ENCODE data around the gene POLA2. TPM values are rescaled to one million over a fixed set of nuclear protein-coding genes. Genes with fewer than 3 reads are reported as not detected.

Gene POLA2
- total RNA-seq, 1 donor from 2014 or later = 6.2 TPM

DNA sequence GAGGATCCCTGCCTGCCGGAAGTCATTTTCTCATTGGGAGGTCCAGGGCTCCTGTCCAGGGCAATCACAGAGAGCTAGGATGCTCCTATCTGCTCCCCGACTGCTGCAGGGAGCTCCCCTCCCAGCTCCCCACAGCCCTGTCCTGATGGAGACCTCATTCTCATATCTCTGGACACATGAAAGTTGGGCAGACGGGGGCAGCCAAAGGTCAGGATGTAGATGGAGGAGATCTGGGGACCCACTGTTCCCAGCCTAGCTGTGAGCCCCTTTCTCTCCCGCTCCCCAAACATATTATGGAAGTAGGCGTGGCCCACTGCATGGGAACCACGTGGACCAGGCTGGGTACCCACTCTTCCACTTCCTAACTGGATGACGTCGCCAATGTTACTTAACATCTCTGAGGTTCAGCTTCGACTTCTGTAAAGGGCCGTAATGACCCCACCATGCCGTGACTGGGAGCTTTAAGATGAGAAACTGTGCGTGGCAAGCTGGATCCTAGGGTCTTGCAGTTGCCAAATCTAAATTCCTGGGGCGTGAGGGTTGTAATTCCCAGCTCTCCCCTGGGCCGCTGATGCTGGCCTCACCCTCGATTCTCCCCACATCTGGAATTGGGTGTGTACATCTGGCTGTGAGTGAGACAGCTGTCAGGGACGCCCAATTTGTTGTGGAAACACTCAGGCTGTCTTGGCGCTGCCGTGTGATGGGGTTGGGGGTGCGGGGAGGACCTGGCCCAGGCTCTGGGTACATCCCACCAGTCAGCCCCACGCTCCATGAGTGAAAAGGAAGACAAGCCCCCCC lies 54.7 kb downstream of the POLA2 start:
- H3K9me3 Mint-ChIP-seq (ENCODE audit: low read depth) = no peaks in the 10 kb centered on the region

DNA sequence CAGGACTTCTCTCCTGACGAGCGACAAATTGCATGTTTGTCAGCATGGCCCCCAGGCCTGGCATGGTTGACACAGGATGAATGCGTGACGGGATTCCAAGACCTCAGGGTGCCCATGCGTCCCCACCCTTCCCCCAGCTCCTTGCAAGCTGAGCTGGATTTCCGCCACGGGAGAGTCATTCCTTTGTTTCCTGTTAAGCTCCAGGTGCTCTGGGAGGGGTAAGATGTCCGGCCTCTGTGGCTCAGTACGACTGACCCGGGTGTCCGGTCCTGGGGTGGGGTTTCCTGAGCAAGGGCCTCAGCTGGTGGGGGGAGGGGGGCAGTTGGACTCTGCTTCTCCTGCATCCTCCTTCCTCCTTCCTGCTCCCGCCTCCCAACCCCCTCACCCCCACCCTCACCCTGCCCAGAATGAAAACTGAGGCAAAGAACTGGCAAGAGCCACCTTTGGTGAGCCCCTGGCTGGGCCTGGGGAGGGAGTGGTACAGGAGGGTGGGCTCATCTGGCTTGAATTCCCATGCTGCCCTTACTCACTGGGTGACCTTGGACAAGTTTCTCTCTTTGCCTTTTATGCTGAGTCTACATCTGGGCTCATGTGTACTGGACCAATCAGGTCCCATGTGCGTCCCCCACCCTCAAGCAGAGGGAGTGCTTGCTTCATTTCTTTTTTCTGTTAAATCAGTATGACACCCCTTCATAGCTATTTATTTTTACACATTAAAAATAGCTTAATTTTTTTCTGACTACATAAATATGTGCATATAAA lies 55.4 kb downstream of the POLA2 start:
- Mint-ChIP-seq H3K4me1 (ENCODE audit: low read depth) (peaks cover 33% of the 10 kb centered on the region), H3K9me3 (ENCODE audit: low read depth) (no peaks in the 10 kb centered on the region), H3K36me3 (ENCODE audit: low read depth) (peaks cover 10% of the 10 kb centered on the region), H3K27ac (ENCODE audit: unreplicated experiment) (peak overlapping the region; percentile 95), H3K4me3 (ENCODE audit: unreplicated experiment) (peak overlapping the region; percentile 80), H3K27me3 (ENCODE audit: low read depth) (no peaks in the 10 kb centered on the region)
- no peak for DNase-seq (ENCODE audit: low spot score)
- TF ChIP-seq, protein P1, sequence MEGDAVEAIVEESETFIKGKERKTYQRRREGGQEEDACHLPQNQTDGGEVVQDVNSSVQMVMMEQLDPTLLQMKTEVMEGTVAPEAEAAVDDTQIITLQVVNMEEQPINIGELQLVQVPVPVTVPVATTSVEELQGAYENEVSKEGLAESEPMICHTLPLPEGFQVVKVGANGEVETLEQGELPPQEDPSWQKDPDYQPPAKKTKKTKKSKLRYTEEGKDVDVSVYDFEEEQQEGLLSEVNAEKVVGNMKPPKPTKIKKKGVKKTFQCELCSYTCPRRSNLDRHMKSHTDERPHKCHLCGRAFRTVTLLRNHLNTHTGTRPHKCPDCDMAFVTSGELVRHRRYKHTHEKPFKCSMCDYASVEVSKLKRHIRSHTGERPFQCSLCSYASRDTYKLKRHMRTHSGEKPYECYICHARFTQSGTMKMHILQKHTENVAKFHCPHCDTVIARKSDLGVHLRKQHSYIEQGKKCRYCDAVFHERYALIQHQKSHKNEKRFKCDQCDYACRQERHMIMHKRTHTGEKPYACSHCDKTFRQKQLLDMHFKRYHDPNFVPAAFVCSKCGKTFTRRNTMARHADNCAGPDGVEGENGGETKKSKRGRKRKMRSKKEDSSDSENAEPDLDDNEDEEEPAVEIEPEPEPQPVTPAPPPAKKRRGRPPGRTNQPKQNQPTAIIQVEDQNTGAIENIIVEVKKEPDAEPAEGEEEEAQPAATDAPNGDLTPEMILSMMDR (IDR thresholded peaks at IDR 0.05) = peak; percentile 38

More for the DNA sequence above, 54.7 kb downstream of the POLA2 start:
- TF ChIP-seq, protein P1 (IDR thresholded peaks at IDR 0.05) = no peak
- Mint-ChIP-seq H3K36me3 (ENCODE audit: low read depth) (peaks cover 5% of the 10 kb centered on the region), H3K27ac (ENCODE audit: unreplicated experiment) (peak overlapping the region; percentile 95), H3K4me1 (ENCODE audit: low read depth) (peaks cover 33% of the 10 kb centered on the region), H3K4me3 (ENCODE audit: unreplicated experiment) (peak overlapping the region; percentile 80), H3K27me3 (ENCODE audit: low read depth) (no peaks in the 10 kb centered on the region)
- DNase-seq (ENCODE audit: low spot score) = no peak

DNA sequence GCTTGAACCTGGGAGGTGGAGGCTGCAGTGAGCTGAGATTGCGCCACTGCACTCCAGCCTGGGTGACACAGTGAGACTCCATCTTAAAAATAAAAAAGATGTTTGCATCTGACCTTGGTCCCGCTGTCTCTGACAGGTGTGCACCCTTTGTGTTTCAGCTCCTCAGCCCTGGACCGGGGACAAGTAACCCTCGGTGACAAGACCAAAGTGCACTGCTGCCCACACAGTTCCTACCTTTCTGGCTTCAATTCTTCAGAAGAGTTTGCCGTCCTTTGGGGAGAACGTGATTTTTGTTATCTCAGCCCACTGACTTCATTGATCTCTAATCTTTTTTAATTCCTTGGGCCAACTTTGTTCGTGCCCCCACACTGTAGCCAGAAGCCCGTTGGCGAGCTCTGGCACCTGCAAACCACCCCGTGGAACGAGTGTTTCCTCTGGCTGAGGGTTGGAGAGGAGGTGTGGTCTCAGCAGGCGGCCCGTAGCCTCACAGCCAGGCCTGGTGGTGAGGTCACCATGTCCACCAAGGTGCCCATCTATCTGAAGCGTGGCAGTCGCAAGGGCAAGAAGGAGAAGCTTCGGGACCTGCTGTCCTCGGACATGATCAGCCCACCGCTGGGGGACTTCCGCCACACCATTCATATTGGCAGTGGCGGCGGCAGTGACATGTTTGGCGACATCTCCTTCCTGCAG lies 58.8 kb downstream of the POLA2 start:
- Mint-ChIP-seq H3K4me1 (ENCODE audit: low read depth) (peaks cover 22% of the 10 kb centered on the region), H3K27ac (ENCODE audit: unreplicated experiment) (no peak overlapping the region), H3K4me3 (ENCODE audit: unreplicated experiment) (no peak overlapping the region), H3K36me3 (ENCODE audit: low read depth) (peaks cover 15% of the 10 kb centered on the region), H3K9me3 (ENCODE audit: low read depth) (no peaks in the 10 kb centered on the region), H3K27me3 (ENCODE audit: low read depth) (no peaks in the 10 kb centered on the region)
- TF ChIP-seq, protein P1 (IDR thresholded peaks at IDR 0.05) = no peak
- no peak for DNase-seq (ENCODE audit: low spot score)

DNA sequence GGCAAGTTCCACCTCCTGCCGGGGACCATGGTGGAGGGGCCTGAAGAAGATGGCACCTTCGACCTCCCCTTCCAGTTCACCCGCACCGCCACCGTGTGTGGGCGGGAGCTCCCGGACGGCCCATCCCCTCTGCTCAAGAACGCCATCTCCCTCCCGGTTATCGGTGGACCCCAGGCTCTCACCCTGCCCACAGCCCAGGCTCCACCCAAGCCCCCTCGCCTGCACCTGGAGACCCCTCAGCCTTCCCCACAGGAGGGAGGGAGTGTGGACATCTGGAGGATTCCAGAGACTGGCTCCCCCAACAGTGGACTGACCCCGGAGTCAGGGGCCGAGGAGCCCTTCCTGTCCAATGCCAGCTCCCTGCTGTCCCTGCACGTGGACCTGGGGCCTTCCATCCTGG lies 59.3 kb downstream of the POLA2 start:
- TF ChIP-seq, protein P1 (IDR thresholded peaks at IDR 0.05) = no peak
- no peaks in the 10 kb centered on the region for H3K9me3 Mint-ChIP-seq (ENCODE audit: low read depth)
- peaks cover 16% of the 10 kb centered on the region for H3K4me1 Mint-ChIP-seq (ENCODE audit: low read depth)
- no peaks in the 10 kb centered on the region for H3K27me3 Mint-ChIP-seq (ENCODE audit: low read depth)
- no peak for DNase-seq (ENCODE audit: low spot score)
- H3K36me3 Mint-ChIP-seq (ENCODE audit: low read depth) = peaks cover 15% of the 10 kb centered on the region
- H3K4me3 Mint-ChIP-seq (ENCODE audit: unreplicated experiment) = no peak overlapping the region
- H3K27ac Mint-ChIP-seq (ENCODE audit: unreplicated experiment) = no peak overlapping the region
